Activated CD4-positive, alpha-beta T cell treated with anti-CD3 and anti-CD28 coated beads for 24 hours (primary cell): ENCODE measurements around the gene SP1.
"Not testable (repeated sequence)": the region's sequence is repeated elsewhere in the genome, so short reads cannot be mapped to it uniquely, and the experiment has no call there.

Experiments
- DNase-seq, 2 donors: peaks; one replicate each; pipeline ENCODE4 v3.0.0-alpha.2; 2020; ENCODE audit warnings: low read depth in 2 of 2

Gene SP1

GRCh38 chr12:53380104-53380793, at the start of gene SP1:
TSS of gene SP1 (plus strand) at chr12:53380176. CDS start at chr12:53380292, 116 bp downstream.
- peak; percentile 98 to 99 for DNase-seq

GRCh38 chr12:53330671-53331070, 49.3 kb upstream of the SP1 start:
- DNase-seq, result no peak

GRCh38 chr12:53332339-53332738, 47.6 kb upstream of the SP1 start:
- not testable (repeated sequence) for DNase-seq

GRCh38 chr12:53332744-53333143, 47.2 kb upstream of the SP1 start:
- no peak for DNase-seq

GRCh38 chr12:53333289-53333688, 46.7 kb upstream of the SP1 start:
- DNase-seq, result no peak

- no peak for DNase-seq
Measured at GRCh38 chr12:53333845-53334244, 46.1 kb upstream of the SP1 start.

GRCh38 chr12:53334822-53335221, 45.2 kb upstream of the SP1 start:
- no peak for DNase-seq

GRCh38 chr12:53336181-53336681, 43.7 kb upstream of the SP1 start, which contains the start of gene SP7:
TSS of gene SP7 (minus strand) at chr12:53336354. CDS start at chr12:53335646, 708 bp downstream.
- no peak for DNase-seq

GRCh38 chr12:53338017-53338416, 42.0 kb upstream of the SP1 start:
- no peak for DNase-seq

- DNase-seq, result no peak
Measured at GRCh38 chr12:53338916-53339315, 41.1 kb upstream of the SP1 start.

- no peak for DNase-seq
Measured at GRCh38 chr12:53340398-53340797, 39.6 kb upstream of the SP1 start.

- DNase-seq, result no peak
Measured at GRCh38 chr12:53343449-53343848, 36.5 kb upstream of the SP1 start.

- no peak for DNase-seq
Measured at GRCh38 chr12:53343969-53344368, 36.0 kb upstream of the SP1 start.

- no peak for DNase-seq
Measured at GRCh38 chr12:53344487-53344823, 35.5 kb upstream of the SP1 start.

- peak; percentile 55 to 68 for DNase-seq
Measured at GRCh38 chr12:53344824-53345485, 35.0 kb upstream of the SP1 start.

- DNase-seq, result no peak
Measured at GRCh38 chr12:53345486-53346188, 34.3 kb upstream of the SP1 start.

GRCh38 chr12:53346491-53346890, 33.5 kb upstream of the SP1 start:
- DNase-seq, result no peak

- DNase-seq, result no peak
Measured at GRCh38 chr12:53347905-53348304, 32.1 kb upstream of the SP1 start.

- peak; percentile 71 to 74 for DNase-seq
Measured at GRCh38 chr12:53352331-53353256, 27.4 kb upstream of the SP1 start.

- DNase-seq, result no peak
Measured at GRCh38 chr12:53353257-53353655, 26.7 kb upstream of the SP1 start.

- DNase-seq, result no peak
Measured at GRCh38 chr12:53355121-53355520, 24.9 kb upstream of the SP1 start.
